ENCODE data around the gene RASGRF2. TPM values are rescaled to one million over a fixed set of nuclear protein-coding genes. Genes with fewer than 3 reads are reported as not detected.

RASGRF2 gene
- total and polyA plus RNA-seq, 2 of the 13 experiments (the other 11 are each of a cell fraction or from before 2014, with no cell fraction given): 23.6 to 29.0 TPM

GRCh38 chr5:81179959-81180358, 219.8 kb downstream of the RASGRF2 start (continued):
- TF ChIP-seq KLF15 (CRISPR knock-in tag; IDR thresholded peaks at IDR 0.05; ENCODE audit: borderline replicate concordance) (no peak), ZNF678 (CRISPR knock-in tag; IDR thresholded peaks at IDR 0.05) (no peak), U2AF2 (IDR thresholded peaks at IDR 0.05; ENCODE audit: low read depth, low read length) (no peak), ARID3A (IDR thresholded peaks at IDR 0.05; ENCODE audit: low read depth, low read length) (no peak), ZNF18 (CRISPR knock-in tag; IDR thresholded peaks at IDR 0.05; ENCODE audit: insufficient replicate concordance) (no peak), U2AF1 (optimal IDR thresholded peaks at IDR 0.05; ENCODE audit: low read depth, low read length) (no peak), ZNF629 (CRISPR knock-in tag; conservative IDR thresholded peaks at IDR 0.05) (no peak), HNRNPH1 (optimal IDR thresholded peaks at IDR 0.05; ENCODE audit: low read depth, low read length) (no peak), CCAR2 (optimal IDR thresholded peaks at IDR 0.05; ENCODE audit: low read depth, low read length) (no peak), POLR2A (IDR thresholded peaks at IDR 0.05; ENCODE audit: insufficient read depth in 1 of 2, low read depth in 2 of 2, low read length in 2 of 2) (no peak), PAX8 (CRISPR knock-in tag; IDR thresholded peaks at IDR 0.05; ENCODE audit: borderline replicate concordance) (no peak)

Data from HepG2 (cell line).